Neural cell (in vitro differentiated cells): ENCODE data around the gene RELA. TPM values are rescaled to one million over a fixed set of nuclear protein-coding genes. Genes with fewer than 3 reads are reported as not detected.

ENCODE experiments used
- H2AFZ ChIP-seq: fragments of 200-600, 300-800 bp; sonication (generic), shearing (Covaris generic); 2 replicates; pipeline ENCODE4 v1.6.0; 2014; ENCODE audit warnings: low read depth, mild to moderate bottlenecking, antibody characterized with exemption, low read length, moderate library complexity
- H3F3A ChIP-seq: fragments of 200-600 bp; shearing (Covaris generic); 2 replicates; pipeline ENCODE4 v1.6.1; 2016; ENCODE audit warnings: mild to moderate bottlenecking, moderate library complexity, mixed read lengths, antibody characterized with exemption, low read length; ENCODE audit not compliant: insufficient read depth, poor library complexity, severe bottlenecking
- H3K27ac ChIP-seq: fragments of 200-600, 300-800 bp; sonication (generic), shearing (Covaris generic); 2 replicates; pipeline ENCODE4 v1.5.1; 2014; ENCODE audit warnings: mild to moderate bottlenecking, low read length, moderate library complexity
- H3K27me3 ChIP-seq: fragments of 300-800, 200-600 bp; sonication (generic), shearing (Covaris generic); 2 replicates; pipeline ENCODE4 v1.6.0; 2014; ENCODE audit warnings: mild to moderate bottlenecking, low read depth, low read length, moderate library complexity; ENCODE audit not compliant: insufficient read depth
- H3K36me3 ChIP-seq: fragments of 300-800, 200-600 bp; sonication (generic), shearing (Covaris generic); 2 replicates; pipeline ENCODE4 v1.5.1; 2014; ENCODE audit warnings: mild to moderate bottlenecking, antibody characterized with exemption, low read length, moderate library complexity; ENCODE audit not compliant: insufficient read depth
- H3K4me2 ChIP-seq: fragments of 300-800, 200-600 bp; sonication (generic), shearing (Covaris generic); 2 replicates; pipeline ENCODE4 v1.6.0; 2014; ENCODE audit warnings: mild to moderate bottlenecking, low read length
- H3K4me3 ChIP-seq: fragments of 300-800, 200-600 bp; sonication (generic), shearing (Covaris generic); 2 replicates; pipeline ENCODE4 v1.5.1; 2014; ENCODE audit warnings: mild to moderate bottlenecking, low read length, moderate library complexity
- H3K79me2 ChIP-seq: fragments of 200-600 bp; shearing (Covaris generic); replicated peaks from 2 replicates; pipeline ENCODE4 v1.6.0; 2014; ENCODE audit warnings: mild to moderate bottlenecking, low read length, moderate library complexity; ENCODE audit not compliant: insufficient read depth
- H3K9ac ChIP-seq: fragments of 300-800, 200-600 bp; sonication (generic), shearing (Covaris generic); 2 replicates; pipeline ENCODE4 v1.6.1; 2016; ENCODE audit warnings: mild to moderate bottlenecking, low read length, mixed read lengths
- H3K9me2 ChIP-seq: fragments of 200-600 bp; shearing (Covaris generic); 2 replicates; pipeline ENCODE4 v1.6.1; 2016; ENCODE audit warnings: mild to moderate bottlenecking, low read length, mixed read lengths; ENCODE audit not compliant: insufficient read depth
- H3K9me3 ChIP-seq: fragments of 200-600, 300-800 bp; sonication (generic), shearing (Covaris generic); 2 replicates; pipeline ENCODE4 v1.6.1; 2016; ENCODE audit warnings: mild to moderate bottlenecking, mixed run types, low read length, moderate library complexity, mixed read lengths
- H4K20me1 ChIP-seq: fragments of 200-600 bp; shearing (Covaris generic); 2 replicates; pipeline ENCODE4 v1.6.1; 2016; ENCODE audit warnings: mild to moderate bottlenecking, mixed run types; ENCODE audit not compliant: insufficient read depth
- CTCF ChIP-seq: fragments of 450-650 bp; IDR thresholded peaks from 2 replicates; pipeline ENCODE4 v1.5.1; 2014; ENCODE audit warnings: antibody characterized with exemption, mild to moderate bottlenecking, moderate library complexity; ENCODE audit not compliant: poor library complexity, severe bottlenecking
- EP300 ChIP-seq: fragments of 450-650 bp; conservative IDR thresholded peaks from 2 replicates; pipeline ENCODE4 v1.6.1; 2014; ENCODE audit warnings: antibody characterized with exemption, mild to moderate bottlenecking, moderate library complexity; ENCODE audit not compliant: poor library complexity, severe bottlenecking
- EZH2 ChIP-seq: fragments of 200-600, 300-800 bp; shearing (Covaris generic), sonication (generic); IDR thresholded peaks from 2 replicates; pipeline ENCODE4 v1.6.1; 2014; ENCODE audit warnings: antibody characterized with exemption, low read length, borderline replicate concordance, mild to moderate bottlenecking; ENCODE audit not compliant: insufficient read depth, poor library complexity, severe bottlenecking
- MXI1 ChIP-seq: fragments of 450-650 bp; conservative IDR thresholded peaks from 2 replicates; pipeline ENCODE4 v1.6.1; 2014; ENCODE audit warnings: antibody characterized with exemption, mild to moderate bottlenecking; ENCODE audit not compliant: poor library complexity, severe bottlenecking
- POLR2AphosphoS5 ChIP-seq: IDR thresholded peaks from 2 replicates; pipeline ENCODE4 v1.6.1; 2012
- RAD21 ChIP-seq: fragments of 450-650 bp; conservative IDR thresholded peaks from 2 replicates; pipeline ENCODE4 v1.6.1; 2014; ENCODE audit warnings: antibody characterized with exemption, mild to moderate bottlenecking, moderate library complexity
- SMC3 ChIP-seq: fragments of 450-650 bp; conservative IDR thresholded peaks from 2 replicates; pipeline ENCODE4 v1.6.1; 2014; ENCODE audit warnings: antibody characterized with exemption, mild to moderate bottlenecking, moderate library complexity; ENCODE audit not compliant: poor library complexity
- TAF1 ChIP-seq: IDR thresholded peaks from 2 replicates; pipeline ENCODE4 v1.6.1; 2012; ENCODE audit warnings: low read depth
- polyA plus RNA-seq: library from polyadenylated mRNA; depleted of rRNA; stranded (reverse); fragments of >200 nt; gene quantifications from 2 replicates; pipeline ENCODE4 v1.2.3, GENCODE V29; 2014
- TF ChIP-seq, protein P1 (sequence below): IDR thresholded peaks from 2 replicates; pipeline ENCODE4 v1.6.1; 2012; ENCODE audit warnings: borderline replicate concordance

RELA gene
- polyA plus RNA-seq, 1 donor from 2014 or later: 19.3 TPM

DNA sequence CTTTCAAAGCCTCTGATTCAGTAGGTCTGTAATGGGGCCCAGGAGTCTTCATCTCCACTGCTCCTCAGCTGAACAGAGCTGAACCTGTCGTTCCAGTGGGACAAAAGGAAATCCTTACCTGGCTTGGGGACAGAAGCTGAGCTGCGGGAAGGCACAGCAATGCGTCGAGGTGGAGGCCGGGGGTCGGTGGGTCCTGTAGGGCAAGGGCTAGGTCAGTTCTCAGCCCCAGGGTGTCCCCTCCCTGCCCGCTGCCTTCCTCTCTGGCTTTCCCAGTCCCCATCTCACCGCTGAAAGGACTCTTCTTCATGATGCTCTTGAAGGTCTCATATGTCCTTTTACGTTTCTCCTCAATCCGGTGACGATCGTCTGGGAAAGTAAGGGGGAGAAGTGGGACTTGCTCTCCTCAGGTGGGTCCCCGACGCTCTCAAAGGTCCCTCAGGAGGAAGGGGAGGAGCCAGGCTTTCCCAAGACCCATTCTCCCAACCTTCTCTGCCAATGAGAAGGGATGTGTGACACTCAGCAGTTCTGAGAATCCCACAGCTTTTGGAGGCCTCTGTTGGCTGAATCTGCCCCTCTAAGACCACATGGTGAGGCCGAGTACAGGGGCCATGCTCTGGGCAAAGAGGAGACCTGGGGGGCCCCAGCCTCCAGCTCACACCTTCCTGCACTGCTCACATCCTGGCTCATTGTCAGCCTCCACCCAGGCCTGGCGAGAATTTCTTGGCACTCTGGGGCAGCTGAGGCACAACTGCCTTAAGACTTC, 7.0 kb downstream of the RELA start:
- H3K27me3 ChIP-seq: no peaks in the 10 kb centered on the region
- no peaks in the 10 kb centered on the region for H4K20me1 ChIP-seq
- no peaks in the 10 kb centered on the region for H3K9me3 ChIP-seq
- peaks cover 4% of the 10 kb centered on the region for H3K36me3 ChIP-seq
- no peaks in the 10 kb centered on the region for H3K9me2 ChIP-seq
- H3F3A ChIP-seq: peaks cover 8% of the 10 kb centered on the region
- no peak overlapping the region for H3K27ac ChIP-seq
- no peak overlapping the region for H3K9ac ChIP-seq
- no peak overlapping the region for H3K4me3 ChIP-seq
- no peak for TF ChIP-seq TAF1
- no peak for TF ChIP-seq RAD21
- no peak for TF ChIP-seq CTCF
- TF ChIP-seq EP300: no peak
- TF ChIP-seq MXI1: no peak
- TF ChIP-seq EZH2: no peak
- TF ChIP-seq, protein P1, sequence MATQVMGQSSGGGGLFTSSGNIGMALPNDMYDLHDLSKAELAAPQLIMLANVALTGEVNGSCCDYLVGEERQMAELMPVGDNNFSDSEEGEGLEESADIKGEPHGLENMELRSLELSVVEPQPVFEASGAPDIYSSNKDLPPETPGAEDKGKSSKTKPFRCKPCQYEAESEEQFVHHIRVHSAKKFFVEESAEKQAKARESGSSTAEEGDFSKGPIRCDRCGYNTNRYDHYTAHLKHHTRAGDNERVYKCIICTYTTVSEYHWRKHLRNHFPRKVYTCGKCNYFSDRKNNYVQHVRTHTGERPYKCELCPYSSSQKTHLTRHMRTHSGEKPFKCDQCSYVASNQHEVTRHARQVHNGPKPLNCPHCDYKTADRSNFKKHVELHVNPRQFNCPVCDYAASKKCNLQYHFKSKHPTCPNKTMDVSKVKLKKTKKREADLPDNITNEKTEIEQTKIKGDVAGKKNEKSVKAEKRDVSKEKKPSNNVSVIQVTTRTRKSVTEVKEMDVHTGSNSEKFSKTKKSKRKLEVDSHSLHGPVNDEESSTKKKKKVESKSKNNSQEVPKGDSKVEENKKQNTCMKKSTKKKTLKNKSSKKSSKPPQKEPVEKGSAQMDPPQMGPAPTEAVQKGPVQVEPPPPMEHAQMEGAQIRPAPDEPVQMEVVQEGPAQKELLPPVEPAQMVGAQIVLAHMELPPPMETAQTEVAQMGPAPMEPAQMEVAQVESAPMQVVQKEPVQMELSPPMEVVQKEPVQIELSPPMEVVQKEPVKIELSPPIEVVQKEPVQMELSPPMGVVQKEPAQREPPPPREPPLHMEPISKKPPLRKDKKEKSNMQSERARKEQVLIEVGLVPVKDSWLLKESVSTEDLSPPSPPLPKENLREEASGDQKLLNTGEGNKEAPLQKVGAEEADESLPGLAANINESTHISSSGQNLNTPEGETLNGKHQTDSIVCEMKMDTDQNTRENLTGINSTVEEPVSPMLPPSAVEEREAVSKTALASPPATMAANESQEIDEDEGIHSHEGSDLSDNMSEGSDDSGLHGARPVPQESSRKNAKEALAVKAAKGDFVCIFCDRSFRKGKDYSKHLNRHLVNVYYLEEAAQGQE: no peak
- TF ChIP-seq SMC3: no peak
- no peak for TF ChIP-seq POLR2AphosphoS5
- H3K79me2 ChIP-seq: no peaks in the 10 kb centered on the region
- H3K4me2 ChIP-seq: no peak overlapping the region
- no peak overlapping the region for H2AFZ ChIP-seq

DNA sequence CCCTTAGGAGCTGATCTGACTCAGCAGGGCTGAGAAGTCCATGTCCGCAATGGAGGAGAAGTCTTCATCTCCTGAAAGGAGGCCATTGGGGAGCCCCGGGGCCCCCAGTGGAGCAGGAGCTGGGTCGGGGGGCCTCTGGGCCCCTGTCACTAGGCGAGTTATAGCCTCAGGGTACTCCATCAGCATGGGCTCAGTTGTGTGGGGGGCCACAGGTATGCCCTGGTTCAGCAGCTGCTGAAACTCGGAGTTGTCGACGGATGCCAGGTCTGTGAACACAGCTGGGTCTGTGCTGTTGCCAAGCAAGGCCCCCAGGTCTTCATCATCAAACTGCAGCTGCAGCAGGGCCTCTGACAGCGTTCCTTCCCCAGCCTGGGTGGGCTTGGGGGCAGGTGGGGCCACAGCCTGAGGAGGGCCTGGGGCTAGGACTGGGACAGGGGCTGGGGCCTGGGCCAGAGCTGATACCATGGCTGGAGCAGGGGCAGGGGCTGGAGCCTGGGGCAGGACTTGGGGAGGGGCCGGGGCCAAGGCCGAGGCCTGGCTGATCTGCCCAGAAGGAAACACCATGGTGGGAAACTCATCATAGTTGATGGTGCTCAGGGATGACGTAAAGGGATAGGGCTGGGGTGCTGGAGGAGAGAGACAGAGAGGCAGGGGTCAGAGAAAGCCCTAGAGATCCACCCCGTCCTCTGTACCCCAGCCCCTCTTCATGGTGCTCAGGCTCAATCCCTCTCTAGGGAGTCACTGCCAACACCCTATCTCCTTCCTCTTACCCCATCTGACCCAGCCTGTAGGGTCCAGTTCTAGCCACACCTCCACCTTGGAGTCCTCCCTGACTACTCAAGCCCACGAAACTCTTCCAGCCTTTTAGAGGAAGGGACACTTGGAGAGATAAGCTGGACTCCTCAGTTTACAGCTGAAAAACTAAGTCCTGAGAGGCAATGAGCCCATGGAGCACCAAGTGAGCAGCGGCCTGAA, 8.1 kb downstream of the RELA start:
- TF ChIP-seq, protein P1: no peak
- no peak for TF ChIP-seq MXI1
- no peak for TF ChIP-seq SMC3
- TF ChIP-seq CTCF: no peak
- TF ChIP-seq EZH2: no peak
- no peak for TF ChIP-seq TAF1
- no peak for TF ChIP-seq EP300
- no peak for TF ChIP-seq RAD21
- TF ChIP-seq POLR2AphosphoS5: no peak
- Histone ChIP-seq H2AFZ (no peak overlapping the region), H4K20me1 (no peaks in the 10 kb centered on the region), H3K4me3 (no peak overlapping the region), H3K4me2 (no peak overlapping the region), H3K36me3 (peaks cover 4% of the 10 kb centered on the region), H3K9me2 (no peaks in the 10 kb centered on the region), H3K27ac (no peak overlapping the region), H3K79me2 (no peaks in the 10 kb centered on the region), H3K9me3 (no peaks in the 10 kb centered on the region), H3K9ac (no peak overlapping the region), H3K27me3 (no peaks in the 10 kb centered on the region), H3F3A (peaks cover 8% of the 10 kb centered on the region)
